ENCODE measurements around the gene MICALL1.
A peak's percentile ranks its signal among the peaks of the same experiment; 100 is the strongest.

Gene MICALL1, protein sequence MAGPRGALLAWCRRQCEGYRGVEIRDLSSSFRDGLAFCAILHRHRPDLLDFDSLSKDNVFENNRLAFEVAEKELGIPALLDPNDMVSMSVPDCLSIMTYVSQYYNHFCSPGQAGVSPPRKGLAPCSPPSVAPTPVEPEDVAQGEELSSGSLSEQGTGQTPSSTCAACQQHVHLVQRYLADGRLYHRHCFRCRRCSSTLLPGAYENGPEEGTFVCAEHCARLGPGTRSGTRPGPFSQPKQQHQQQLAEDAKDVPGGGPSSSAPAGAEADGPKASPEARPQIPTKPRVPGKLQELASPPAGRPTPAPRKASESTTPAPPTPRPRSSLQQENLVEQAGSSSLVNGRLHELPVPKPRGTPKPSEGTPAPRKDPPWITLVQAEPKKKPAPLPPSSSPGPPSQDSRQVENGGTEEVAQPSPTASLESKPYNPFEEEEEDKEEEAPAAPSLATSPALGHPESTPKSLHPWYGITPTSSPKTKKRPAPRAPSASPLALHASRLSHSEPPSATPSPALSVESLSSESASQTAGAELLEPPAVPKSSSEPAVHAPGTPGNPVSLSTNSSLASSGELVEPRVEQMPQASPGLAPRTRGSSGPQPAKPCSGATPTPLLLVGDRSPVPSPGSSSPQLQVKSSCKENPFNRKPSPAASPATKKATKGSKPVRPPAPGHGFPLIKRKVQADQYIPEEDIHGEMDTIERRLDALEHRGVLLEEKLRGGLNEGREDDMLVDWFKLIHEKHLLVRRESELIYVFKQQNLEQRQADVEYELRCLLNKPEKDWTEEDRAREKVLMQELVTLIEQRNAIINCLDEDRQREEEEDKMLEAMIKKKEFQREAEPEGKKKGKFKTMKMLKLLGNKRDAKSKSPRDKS

DNA sequence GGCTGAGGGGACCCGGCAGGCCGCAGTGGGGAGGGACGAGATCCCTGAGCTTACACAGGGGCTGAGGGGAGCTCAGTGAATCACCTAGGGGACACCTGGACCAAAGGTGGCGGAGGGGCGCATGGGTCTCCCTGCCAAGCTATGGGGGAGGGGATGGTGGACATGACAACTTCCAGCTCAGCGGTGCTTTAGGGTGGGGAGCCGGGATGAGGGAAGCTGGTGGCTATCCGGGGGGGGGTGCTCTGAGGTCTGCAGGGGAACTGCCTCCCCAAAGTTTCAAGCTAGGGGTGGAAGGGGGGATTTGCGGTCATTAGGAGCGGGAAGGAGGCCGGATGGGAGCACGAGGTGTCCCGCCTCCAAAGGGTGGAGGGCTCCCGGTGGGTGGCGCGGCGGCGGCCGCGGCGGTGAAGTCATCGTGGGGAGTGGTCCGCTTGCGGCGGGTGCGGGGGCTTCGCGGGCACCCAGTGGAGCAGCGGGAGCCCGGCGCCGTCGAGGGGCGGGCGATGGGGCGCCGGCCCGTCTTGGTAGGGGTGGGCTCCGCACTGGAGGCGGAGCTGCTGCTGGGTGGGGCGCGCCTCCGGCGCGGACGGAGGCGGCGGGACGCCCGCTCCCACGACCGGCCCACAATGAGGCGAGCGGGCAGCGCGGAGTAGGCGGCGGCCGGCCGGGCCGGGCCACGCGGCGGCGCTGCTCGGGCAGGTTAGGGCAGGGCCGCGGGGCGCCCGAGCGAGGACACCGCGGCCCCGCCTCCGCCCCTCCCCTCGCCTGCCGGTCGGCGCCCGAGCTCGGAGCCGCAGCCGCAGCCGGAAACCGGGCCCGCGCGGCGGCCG, at the start of gene MICALL1:
Gene MICALL1 (plus strand): TSS at position 764 of the 830 bp plus-strand sequence. CDS start 126 bp downstream, outside the sequence.
- DNase-seq, result peak; percentile 55

DNA sequence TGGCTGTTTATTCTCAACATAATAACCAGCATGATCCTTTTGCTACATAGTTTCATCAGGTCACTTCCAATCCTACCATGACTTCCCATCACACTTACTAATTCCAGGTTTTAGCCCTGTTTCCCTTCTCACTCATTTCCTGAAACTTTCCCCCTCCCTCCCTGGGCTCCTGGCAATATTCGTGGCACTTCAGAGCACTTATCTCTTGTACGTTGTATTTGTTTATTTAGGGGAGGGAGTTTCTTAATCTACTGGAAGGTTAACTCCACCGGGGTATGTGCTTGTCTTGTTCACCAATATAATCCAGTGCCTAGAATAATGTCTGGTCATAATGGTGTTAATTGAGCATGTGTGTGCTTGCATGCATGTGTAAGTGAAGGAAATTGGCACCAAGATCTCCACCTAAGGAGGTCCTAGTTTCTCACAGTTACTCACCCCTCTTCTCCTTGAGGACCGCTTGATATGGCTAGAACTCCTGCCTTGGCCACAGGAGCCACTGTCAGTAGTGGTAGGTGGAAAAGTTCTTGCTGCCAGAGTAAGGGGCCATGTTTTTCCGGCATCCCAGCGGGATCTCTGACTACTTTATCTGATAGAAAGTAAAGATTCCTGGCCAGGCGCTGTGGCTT, 45.2 kb upstream of the MICALL1 start:
- DNase-seq, result no peak

DNA sequence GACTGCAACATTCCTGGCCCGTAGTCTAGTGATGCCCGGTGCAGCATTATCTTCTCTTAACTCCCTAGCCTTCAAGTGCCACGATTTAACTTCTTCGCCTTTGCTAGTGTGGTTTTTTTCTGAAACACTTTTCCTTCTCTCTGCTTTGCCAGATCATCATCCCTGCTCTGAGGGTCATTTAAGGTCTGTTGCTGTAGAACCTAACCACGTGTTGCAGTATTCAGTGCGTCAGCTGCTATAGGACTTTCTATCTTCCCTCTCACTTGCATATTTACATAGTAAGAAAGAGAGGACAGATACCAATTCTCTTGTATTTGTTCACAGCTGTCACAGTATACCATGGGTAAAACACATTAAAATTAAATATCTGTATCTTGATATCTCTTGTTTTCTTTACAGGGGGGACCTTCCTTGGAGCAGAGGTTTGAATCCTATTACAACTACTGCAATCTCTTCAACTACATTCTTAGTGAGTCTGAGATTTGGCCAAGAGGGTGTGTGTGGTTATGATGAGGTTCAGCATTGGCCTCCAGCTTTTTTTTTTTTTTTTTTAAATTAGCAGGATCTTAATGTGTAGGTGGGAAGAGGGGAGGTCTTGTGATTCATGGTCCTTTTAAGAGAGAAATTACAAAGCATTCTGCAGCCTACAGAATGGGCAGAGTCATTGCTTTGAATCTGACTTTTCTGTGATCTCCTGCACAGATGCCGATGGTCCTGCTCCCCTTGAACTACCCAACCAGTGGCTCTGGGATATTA, 43.3 kb upstream of the MICALL1 start:
- DNase-seq, result no peak

DNA sequence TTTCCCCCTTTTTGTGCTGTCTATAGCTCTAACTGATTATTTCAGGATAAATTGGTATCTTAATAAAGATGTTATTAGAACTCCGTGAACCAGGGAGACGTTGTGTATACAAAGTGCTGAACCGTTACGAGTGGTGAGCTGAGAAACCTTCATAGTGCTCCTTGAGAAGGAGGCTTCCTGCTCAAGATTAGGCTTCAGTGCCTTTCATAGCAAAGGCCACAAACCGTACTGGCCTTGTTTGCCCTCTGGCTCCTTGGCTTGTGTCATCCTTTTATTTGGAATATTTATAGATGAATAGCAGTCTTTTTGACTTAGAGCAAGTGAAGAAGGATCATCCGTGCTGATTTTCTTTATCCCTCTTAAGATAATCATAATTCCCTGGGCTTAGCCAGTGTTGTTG, 40.6 kb upstream of the MICALL1 start:
- no peak for DNase-seq

DNA sequence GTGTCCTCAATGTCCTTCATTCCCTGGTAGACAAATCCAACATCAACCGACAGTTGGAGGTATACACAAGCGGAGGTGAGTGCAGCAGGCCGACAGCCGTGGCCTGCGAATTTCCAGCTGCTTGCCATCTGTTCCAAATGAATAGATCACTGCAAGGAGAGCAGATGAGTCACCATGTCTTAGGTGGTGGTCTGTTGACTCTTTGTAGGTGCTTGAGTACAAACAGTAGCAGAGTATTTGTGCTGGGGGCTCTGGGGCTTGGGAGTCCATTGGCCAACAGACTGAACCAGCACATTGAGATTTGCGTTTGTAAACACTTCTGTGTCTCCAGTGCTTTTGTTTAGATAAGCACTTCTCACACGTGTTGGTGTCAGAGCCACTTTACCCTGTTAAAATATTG, 35.8 kb upstream of the MICALL1 start:
- DNase-seq, result no peak

DNA sequence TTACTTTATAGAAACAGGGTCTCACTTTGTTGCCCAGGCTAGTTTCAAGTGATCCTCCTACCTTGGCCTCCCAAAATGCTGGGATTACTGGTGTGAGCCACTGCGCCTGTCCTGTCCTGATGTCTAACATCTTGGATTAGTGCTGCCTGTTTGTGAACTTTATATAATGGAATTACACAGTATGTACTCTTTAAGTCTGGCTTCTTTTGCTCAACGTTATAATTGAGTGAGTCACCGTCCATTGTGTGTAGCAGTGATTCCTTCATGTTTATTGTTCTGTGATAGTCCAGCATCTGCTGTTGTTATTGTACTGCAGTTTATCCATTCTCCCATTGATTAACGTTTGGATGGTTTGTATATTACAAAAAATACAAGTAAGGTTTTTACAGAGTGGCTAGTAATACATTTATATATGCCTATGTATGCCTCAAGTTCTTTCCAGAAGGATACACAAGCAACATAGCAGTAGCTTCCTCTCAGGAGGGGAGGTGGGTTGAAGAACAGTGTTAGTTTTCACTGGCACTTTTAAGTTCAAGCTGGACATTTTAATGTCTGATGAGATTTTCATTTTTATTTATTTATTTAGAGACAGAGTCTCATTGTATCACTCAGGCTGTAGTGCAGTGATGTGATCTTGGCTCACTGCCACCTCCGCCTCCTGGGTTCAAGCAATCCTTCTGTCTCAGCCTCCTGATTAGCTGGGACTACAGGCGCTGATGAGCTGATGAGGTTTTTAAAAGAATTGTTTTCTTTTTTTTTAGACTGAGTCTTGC, 25.2 kb upstream of the MICALL1 start:
- DNase-seq, result no peak

DNA sequence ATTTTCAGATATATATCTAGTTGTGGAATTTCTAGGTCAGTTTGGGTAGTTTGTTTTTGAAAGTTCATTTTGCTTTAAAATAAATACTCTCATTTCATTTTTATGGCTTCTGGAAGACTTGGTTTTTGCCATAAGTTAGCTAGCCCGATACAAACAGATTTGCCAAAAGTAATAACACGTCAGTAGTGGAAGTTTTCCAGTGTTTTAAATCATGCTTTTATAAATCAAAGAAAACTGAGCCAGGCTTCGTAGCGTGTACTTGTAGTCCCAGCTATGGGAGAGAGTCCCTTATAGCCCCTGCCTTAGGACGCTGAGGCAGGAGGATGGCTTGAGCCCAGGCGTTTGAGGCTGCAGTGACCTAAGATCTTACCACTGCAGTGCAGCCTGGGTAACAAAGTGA, 21.7 kb upstream of the MICALL1 start:
- no peak for DNase-seq

DNA sequence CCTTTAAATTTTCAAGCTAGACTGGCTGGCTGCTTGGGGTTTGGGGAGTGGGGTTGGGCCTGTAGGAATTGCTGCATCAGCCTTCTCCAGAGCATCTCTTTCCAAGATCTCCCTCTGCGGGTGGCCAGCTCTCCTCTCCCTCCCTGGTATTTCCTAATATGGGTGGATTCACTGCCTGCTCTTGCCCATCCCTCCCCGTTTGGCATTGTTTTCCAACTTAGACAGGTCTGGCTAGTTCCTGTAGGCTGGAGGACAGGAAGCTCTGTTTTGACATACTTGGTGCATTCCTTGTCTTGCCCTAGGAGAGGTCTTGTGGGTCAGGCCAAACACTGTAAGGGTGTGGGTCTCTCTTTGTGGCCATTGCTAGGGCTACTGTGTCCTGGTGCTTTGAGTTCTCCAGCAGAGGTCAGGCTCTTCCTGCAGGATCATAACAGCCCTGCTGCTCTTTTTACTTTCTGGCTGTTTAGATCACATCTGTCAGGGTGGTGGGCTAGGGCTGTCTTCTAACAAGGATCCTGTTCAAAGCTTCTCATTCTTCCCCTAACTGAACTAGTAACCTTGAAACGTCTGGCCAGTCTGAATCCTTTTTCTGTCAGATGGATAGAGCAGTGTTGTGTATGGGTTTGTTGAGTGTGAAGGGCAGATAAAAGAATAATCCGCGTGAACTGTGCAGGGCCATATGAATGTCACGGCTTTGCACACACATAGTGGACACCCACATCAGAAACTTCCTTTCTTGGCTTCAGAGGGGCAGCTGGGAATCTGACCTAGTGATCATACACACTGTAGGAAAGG, 18.3 kb upstream of the MICALL1 start:
- DNase-seq, result no peak

DNA sequence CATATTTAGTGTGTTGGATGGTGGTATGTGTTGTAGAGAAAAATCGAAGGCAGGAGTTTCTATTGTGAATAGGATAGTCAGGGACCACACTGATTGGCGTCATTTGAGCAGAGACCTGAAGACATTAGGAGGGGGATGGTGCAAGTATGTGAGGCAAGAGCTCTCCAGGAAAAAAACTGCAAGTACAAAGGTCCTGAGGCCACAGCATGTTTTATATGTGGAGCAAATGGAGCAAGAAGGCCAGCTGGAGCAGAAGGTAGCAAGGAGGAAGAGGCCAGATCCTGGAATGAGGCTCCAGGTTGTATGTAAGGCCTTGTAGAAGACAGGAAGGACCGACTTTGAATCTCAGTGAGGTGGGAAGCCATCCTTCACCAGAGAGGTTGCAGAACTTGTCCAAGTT, 14.2 kb upstream of the MICALL1 start:
- DNase-seq, result no peak

DNA sequence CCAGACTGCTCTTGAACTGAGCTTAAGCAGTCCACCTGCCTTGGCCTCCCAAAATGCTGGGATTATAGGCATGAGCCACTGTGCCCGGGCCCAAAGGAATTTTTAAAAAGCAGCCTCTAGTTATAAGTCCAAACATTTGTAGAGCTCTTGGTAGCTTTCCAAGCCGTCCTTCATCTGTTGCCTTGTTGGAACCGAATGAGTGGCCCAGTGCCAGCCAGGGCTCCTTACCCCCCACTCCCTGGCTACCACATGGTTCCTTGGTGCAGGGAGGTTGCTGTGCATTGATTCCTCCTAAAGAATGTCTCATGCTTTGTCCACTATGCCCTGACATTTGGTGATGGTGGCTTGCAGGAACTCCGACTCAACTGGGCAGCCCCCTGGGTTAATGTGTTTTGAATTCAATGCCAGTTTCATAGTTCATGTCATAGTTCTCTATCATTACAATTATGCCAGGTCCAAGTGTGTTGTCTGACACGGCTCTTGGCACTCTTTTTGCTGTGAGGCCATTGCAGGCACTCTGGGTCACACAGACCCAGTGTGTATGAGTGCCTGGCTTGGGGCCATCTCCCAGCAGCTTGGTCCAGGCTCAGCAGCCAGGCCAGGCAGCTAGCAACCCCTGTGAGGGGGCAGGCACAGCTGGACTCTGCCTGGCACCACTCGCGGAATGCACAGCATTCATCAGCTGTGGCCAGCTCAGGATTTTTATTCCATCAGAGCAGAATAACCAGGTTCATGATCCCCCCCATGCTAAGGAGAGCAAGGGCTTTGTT, 13.3 kb upstream of the MICALL1 start:
- DNase-seq, result no peak

DNA sequence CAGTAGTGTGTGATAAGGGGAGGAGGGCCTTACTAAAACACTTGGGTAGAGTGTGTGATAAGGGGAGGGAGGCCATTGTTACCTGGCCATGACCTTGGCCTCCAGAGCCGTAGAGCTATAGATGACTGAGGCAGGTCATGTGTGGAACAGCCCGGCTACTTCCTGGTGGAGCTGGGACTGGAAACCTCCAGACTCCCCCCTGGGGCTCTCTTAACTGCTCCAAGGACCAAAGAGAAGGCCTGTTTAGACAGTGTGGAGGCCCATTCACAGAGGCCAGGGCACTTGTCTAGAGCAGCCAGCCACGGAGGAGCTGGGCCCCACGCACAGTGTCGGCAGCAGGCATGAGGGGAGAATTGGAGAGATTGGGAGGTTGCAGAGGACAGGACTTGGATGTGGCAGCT, 12.5 kb upstream of the MICALL1 start:
- no peak for DNase-seq

DNA sequence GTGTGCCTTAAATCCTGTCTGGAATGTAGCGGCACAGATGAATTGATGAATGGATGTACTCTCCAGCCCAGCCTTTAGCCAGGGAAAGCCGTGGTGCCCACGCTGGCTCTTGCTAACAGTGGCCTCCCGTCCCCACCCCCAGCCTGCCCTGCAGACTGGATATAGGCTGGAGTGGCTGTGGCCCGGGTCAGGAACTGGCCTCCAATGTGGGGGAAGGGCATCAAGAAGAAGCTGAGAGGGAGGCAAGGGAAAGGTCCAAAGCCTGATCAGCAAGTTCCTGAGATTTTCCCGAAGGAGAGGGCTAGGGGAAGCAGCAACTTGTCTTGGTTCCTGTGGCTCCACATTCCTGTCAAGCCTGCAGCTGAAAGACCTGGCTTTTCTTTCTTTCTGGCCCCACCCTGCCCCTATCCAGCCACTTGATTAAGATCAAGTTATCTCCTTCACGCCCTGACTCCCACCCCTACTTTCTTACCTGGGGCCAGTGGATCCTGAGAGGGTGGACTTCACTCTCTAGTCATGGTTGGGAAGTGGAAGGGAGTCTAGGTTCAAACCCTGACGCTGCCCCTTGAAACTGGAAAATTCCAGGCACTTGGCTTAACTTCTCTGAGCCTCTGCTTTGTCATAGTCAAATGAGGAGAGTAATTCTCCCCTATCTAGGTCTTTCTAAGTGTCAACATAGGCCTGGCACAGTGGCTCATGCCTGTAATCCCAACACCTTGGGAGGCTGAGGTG, 11.0 kb upstream of the MICALL1 start:
- no peak for DNase-seq

DNA sequence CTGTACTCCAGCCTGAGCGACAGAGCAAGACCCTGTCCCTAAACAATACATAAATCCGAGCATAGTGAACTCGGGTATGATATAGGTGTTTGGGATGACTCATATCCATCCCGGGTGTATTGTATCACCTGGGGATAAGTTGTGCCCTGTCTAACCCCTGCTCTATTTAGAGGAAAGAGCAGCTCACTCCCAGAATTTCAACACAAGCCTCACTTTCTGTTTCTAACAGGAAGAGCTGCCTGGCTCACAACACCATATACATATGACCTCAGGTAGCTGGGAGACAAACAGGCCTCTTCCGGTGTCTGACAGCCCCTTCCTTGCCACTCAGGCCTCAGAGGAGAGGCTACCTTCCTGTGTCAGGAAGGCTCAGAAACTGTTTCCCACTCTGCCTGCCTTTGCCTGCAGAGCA, 9.9 kb upstream of the MICALL1 start:
- peak; percentile 34 for DNase-seq

DNA sequence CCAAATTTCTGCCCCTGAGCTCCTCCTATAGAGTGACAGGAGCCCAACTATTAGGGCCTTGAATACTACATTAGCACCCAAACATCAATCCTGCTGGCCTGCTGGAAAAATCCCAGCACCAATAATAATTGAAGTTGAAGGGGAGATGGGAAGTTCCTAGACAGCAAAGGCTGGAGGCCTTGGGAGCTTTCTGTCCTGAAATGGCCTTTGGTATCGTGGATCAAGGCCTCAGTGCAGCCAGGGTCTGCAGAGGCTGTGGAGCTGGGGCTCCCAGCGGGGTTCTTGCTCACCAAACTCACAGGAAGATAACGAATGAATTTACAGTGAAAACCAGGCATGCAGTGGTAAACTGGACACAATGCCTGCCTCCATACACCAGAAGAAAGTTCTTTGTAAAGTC, 9.2 kb upstream of the MICALL1 start:
- DNase-seq, result no peak

DNA sequence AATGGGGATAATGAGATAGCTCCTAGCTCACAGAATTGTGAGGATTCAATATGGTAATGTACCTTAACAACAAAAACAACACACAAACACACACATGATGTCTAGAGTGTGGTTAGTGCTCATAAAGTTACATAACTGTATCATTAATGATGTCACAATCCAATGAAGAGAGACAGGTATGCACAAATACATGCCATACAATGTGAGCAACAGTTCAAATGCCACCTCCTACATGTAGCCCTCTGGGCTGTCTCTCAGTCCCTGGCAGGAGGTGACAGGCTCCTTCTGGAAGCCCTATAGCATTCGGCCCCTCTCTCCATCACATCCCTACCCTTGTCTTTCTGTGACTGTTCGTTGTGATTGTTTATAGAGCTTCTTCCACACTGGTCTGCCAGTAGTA, 8.3 kb upstream of the MICALL1 start:
- no peak for DNase-seq

DNA sequence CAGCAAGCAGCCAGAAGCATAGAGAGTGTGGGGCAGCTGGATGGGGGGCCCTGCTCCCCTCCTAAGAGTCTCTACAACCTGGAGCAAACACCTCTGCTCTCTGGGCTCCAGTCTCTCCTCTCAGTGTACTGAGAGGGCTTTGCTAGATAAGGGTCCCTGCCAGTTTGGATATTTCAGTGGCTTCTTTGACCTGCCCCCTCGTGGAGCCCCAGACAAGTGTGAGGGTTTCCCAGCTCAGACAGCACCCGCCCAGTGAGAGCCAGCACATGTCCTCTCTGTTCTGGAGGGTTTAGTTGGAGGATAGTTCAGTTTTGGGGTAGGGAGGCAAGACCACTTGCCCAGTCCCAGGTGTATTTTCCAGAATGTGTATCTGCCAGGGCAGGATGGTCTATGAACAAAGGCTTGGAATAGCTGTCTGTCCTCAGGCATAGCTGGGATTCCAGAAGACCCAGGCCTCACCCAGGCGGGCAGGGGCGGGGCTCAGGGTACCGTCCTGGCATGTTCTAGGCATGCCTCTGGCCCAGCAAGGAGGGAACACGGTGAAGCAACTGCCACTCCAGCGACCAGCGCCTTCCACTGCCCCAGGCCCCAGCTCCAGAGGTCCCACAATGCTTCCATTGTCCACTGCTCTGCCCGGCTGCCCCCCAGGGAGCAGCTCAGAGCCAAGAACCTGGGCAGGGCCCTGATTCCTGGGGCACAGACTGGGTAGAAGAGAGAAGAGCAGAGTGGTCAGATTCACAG, 7.5 kb upstream of the MICALL1 start:
- DNase-seq, result no peak

DNA sequence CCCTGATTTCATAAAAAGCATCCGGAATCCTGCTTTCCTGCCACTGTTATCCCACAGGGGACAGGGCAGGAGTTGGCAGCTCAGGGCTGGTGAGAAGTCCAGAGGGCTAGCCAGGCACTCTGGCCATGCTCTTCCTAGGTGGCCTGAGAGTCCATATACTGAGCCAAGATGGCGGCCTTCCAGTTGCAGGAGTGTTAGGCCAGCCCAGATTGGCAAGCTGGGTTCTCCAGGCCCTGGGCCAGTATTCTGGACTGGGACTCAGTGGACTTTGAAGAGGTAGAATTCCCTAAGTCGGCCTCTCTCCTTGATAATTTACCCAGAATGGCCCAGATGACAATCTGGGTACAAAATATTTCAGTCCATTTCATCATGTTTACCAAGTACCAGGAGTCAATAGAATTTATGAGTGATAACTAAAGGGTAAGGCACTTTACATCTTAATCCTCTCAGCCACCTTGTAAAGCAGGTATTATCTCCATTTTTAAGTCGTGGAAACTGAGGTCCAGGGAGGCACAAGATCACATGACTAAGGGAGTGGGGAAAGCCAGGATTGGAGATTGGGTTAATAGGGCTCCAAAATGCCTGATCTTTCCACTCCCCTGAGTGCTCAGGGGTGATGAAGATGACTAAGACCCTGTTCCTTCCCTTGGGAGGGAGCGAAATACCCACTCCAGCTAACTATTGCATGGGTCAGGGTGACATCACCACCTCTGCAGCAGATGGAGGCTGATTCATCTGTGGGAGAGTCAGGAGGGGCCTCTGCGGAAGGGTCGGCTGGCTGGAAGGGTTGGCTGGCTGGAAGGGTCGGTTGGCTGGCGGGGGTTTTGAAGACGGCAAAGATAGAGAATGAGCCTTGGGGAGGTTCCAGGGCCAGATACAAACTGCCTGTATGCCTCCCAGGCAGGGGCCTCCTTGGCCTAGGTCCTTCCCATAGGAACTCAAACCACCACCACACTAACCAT, 1.2 kb upstream of the MICALL1 start:
- DNase-seq, result no peak
